ENCODE measurements around the gene SH3D19.
"Not testable (repeated sequence)": the region's sequence is repeated elsewhere in the genome, so short reads cannot be mapped to it uniquely, and the experiment has no call there.

DNA sequence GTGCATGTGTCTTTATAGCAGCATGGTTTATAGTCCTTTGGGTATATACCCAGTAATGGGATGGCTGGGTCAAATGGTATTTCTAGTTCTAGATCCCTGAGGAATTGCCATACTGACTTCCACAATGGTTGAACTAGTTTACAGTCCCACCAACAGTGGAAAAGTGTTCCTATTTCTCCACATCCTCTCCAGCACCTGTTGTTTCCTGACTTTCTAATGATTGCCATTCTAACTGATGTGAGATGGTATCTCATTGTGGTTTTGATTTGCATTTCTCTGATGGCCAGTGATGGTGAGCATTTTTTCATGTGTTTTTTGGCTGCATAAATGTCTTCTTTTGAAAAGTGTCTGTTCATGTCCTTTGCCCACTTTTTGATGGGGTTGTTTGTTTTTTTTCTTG lies 56.5 kb downstream of the SH3D19 start:
- TF ChIP-seq, protein P1, sequence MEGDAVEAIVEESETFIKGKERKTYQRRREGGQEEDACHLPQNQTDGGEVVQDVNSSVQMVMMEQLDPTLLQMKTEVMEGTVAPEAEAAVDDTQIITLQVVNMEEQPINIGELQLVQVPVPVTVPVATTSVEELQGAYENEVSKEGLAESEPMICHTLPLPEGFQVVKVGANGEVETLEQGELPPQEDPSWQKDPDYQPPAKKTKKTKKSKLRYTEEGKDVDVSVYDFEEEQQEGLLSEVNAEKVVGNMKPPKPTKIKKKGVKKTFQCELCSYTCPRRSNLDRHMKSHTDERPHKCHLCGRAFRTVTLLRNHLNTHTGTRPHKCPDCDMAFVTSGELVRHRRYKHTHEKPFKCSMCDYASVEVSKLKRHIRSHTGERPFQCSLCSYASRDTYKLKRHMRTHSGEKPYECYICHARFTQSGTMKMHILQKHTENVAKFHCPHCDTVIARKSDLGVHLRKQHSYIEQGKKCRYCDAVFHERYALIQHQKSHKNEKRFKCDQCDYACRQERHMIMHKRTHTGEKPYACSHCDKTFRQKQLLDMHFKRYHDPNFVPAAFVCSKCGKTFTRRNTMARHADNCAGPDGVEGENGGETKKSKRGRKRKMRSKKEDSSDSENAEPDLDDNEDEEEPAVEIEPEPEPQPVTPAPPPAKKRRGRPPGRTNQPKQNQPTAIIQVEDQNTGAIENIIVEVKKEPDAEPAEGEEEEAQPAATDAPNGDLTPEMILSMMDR (IDR thresholded peaks at IDR 0.05), result not testable (repeated sequence)
- not testable (repeated sequence) for TF ChIP-seq EP300, POLR2AphosphoS5 (IDR thresholded peaks at IDR 0.05)
